Astrocyte (in vitro differentiated cells and primary cell): ENCODE data around the gene TXLNB. TPM values are rescaled to one million over a fixed set of nuclear protein-coding genes. Genes with fewer than 3 reads are reported as not detected.
"Not testable (repeated sequence)": the region's sequence is repeated elsewhere in the genome, so short reads cannot be mapped to it uniquely, and the experiment has no call there.

Source experiments
- DNase-seq: peaks from one replicate; pipeline ENCODE4 v3.0.0-alpha.2; 2010; ENCODE audit warnings: low read depth
- FAIRE-seq: peaks from 2 replicates; lab custom pipeline; 2011; peaks lifted over from hg19 to GRCh38; lab: Jason Lieb, UNC
- H2AFZ ChIP-seq: 2 replicates; pipeline ENCODE4 v1.6.0; 2012; ENCODE audit warnings: low read depth, low read length, inconsistent platforms
- H3K27ac ChIP-seq: 2 replicates; pipeline ENCODE4 v1.5.1; 2011; ENCODE audit warnings: low read depth, low read length, inconsistent platforms
- H3K27me3 ChIP-seq: 2 replicates; pipeline ENCODE4 v1.6.0; 2011; ENCODE audit warnings: low read length, inconsistent platforms; ENCODE audit not compliant: insufficient read depth
- H3K36me3 ChIP-seq: 2 replicates; pipeline ENCODE4 v1.5.1; 2011; ENCODE audit warnings: low read length, inconsistent platforms; ENCODE audit not compliant: insufficient read depth
- H3K4me1 ChIP-seq: 2 replicates; pipeline ENCODE4 v1.5.1; 2011; ENCODE audit warnings: low read length, inconsistent platforms; ENCODE audit not compliant: insufficient read depth
- H3K4me2 ChIP-seq: 2 replicates; pipeline ENCODE4 v1.6.0; 2012; ENCODE audit warnings: low read length, inconsistent platforms
- H3K4me3 ChIP-seq: 2 replicates; pipeline ENCODE4 v1.5.1; 2011; ENCODE audit warnings: low read depth, mild to moderate bottlenecking, low read length, inconsistent platforms; ENCODE audit not compliant: insufficient read depth
- H3K79me2 ChIP-seq: 2 replicates; pipeline ENCODE4 v1.6.0; 2012; ENCODE audit warnings: mild to moderate bottlenecking, low read length, inconsistent platforms; ENCODE audit not compliant: insufficient read depth
- H3K9ac ChIP-seq: 2 replicates; pipeline ENCODE4 v1.6.0; 2012; ENCODE audit warnings: mild to moderate bottlenecking, low read length, inconsistent platforms
- H3K9me3 ChIP-seq: 2 replicates; pipeline ENCODE4 v1.5.1; 2012; ENCODE audit warnings: low read depth, mild to moderate bottlenecking, low read length, inconsistent platforms; ENCODE audit not compliant: insufficient read depth
- H4K20me1 ChIP-seq: 2 replicates; pipeline ENCODE4 v1.6.0; 2012; ENCODE audit warnings: low read length, inconsistent platforms; ENCODE audit not compliant: insufficient read depth
- H3K27ac Mint-ChIP-seq: one replicate; pipeline ENCODE4 v1.8.0; 2021; ENCODE audit warnings: mild to moderate bottlenecking, mixed read lengths; ENCODE audit not compliant: unreplicated experiment
- H3K27me3 Mint-ChIP-seq: one replicate; pipeline ENCODE4 v1.8.0; 2021; ENCODE audit warnings: low read depth, mixed read lengths; ENCODE audit not compliant: unreplicated experiment
- H3K36me3 Mint-ChIP-seq: one replicate; pipeline ENCODE4 v1.8.0; 2021; ENCODE audit warnings: low read depth, mixed read lengths; ENCODE audit not compliant: unreplicated experiment
- H3K4me1 Mint-ChIP-seq: one replicate; pipeline ENCODE4 v1.8.0; 2021; ENCODE audit warnings: low read depth, mixed read lengths; ENCODE audit not compliant: unreplicated experiment
- H3K4me3 Mint-ChIP-seq: one replicate; pipeline ENCODE4 v1.8.0; 2021; ENCODE audit warnings: mild to moderate bottlenecking, moderate library complexity, mixed read lengths; ENCODE audit not compliant: unreplicated experiment
- H3K9me3 Mint-ChIP-seq: one replicate; pipeline ENCODE4 v1.8.0; 2021; ENCODE audit warnings: mild to moderate bottlenecking, mixed read lengths; ENCODE audit not compliant: unreplicated experiment
- EZH2 ChIP-seq: IDR thresholded peaks from 2 replicates; pipeline ENCODE4 v1.6.1; 2012; ENCODE audit warnings: mild to moderate bottlenecking, low read length, inconsistent platforms; ENCODE audit not compliant: insufficient read depth
- total RNA-seq: library from RNA; stranded (reverse); gene quantifications from 2 replicates; pipeline ENCODE4 v1.2.1, GENCODE V29; 2021
- TF ChIP-seq, protein P1 (sequence below): IDR thresholded peaks from 2 replicates; pipeline ENCODE4 v1.5.1; 2011; ENCODE audit warnings: low read depth, mild to moderate bottlenecking, inconsistent platforms, low read length, moderate library complexity; ENCODE audit not compliant: insufficient read depth

Gene TXLNB
- total RNA-seq, 1 donor from 2014 or later, result 0.57 TPM

DNA sequence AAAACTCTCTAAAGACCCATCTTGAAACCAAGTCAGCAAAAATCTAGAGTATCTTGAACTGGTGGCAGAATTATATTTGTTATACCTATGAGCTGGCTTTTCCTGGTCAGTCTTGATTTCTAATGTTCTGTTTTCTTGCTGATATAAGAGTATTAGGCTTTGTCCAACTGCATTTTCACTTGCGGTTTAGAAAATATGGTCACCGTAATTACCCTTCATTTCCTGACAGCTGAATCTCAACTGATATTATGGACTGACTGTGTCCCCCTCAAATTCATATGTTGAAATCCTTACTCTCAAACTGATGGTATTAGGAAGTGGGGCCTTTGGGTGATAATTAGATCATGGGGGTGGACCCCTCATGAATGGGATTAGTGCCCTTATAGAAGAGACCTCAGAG, 72.1 kb downstream of the TXLNB start:
- H3K36me3 ChIP-seq, result no peaks in the 10 kb centered on the region

GRCh38 chr6:139219271-139219729, 72.5 kb downstream of the TXLNB start:
- peak; percentile 88 for FAIRE-seq
- H3K9me3 Mint-ChIP-seq, result no peaks in the 10 kb centered on the region
- peak overlapping the region; percentile 37 for H3K9ac ChIP-seq

More for the DNA sequence above, 72.1 kb downstream of the TXLNB start:
- no peaks in the 10 kb centered on the region for H3K27me3 ChIP-seq
- H2AFZ ChIP-seq, result peak overlapping the region; percentile 83
- peak overlapping the region; percentile 37 for H3K9ac ChIP-seq
- H3K27ac Mint-ChIP-seq, result peak overlapping the region; percentile 59
- H3K4me3 Mint-ChIP-seq, result peak overlapping the region; percentile 42
- H3K4me2 ChIP-seq, result peak overlapping the region; percentile 61
- DNase-seq (no peak), FAIRE-seq (no peak)
- no peak overlapping the region for H3K27ac ChIP-seq
- no peaks in the 10 kb centered on the region for H3K79me2 ChIP-seq
- peaks cover 3% of the 10 kb centered on the region for H3K4me1 Mint-ChIP-seq
- no peak for TF ChIP-seq EZH2
- TF ChIP-seq, protein P1, sequence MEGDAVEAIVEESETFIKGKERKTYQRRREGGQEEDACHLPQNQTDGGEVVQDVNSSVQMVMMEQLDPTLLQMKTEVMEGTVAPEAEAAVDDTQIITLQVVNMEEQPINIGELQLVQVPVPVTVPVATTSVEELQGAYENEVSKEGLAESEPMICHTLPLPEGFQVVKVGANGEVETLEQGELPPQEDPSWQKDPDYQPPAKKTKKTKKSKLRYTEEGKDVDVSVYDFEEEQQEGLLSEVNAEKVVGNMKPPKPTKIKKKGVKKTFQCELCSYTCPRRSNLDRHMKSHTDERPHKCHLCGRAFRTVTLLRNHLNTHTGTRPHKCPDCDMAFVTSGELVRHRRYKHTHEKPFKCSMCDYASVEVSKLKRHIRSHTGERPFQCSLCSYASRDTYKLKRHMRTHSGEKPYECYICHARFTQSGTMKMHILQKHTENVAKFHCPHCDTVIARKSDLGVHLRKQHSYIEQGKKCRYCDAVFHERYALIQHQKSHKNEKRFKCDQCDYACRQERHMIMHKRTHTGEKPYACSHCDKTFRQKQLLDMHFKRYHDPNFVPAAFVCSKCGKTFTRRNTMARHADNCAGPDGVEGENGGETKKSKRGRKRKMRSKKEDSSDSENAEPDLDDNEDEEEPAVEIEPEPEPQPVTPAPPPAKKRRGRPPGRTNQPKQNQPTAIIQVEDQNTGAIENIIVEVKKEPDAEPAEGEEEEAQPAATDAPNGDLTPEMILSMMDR, result no peak
- no peak overlapping the region for H3K4me3 ChIP-seq
- H4K20me1 ChIP-seq, result no peaks in the 10 kb centered on the region
- no peaks in the 10 kb centered on the region for H3K27me3 Mint-ChIP-seq
- peaks cover 7% of the 10 kb centered on the region for H3K4me1 ChIP-seq
- H3K36me3 Mint-ChIP-seq, result no peaks in the 10 kb centered on the region
- no peaks in the 10 kb centered on the region for H3K9me3 Mint-ChIP-seq
- no peaks in the 10 kb centered on the region for H3K9me3 ChIP-seq

GRCh38 chr6:139212460-139212859, 79.3 kb downstream of the TXLNB start:
- not testable (repeated sequence) for H3K9ac ChIP-seq, H2AFZ ChIP-seq, DNase-seq, H3K9me3 ChIP-seq, H3K27ac ChIP-seq, H3K27me3 Mint-ChIP-seq, H3K36me3 Mint-ChIP-seq, H3K27me3 ChIP-seq, H3K27ac Mint-ChIP-seq, FAIRE-seq, H3K79me2 ChIP-seq, H3K4me1 Mint-ChIP-seq, H3K4me3 Mint-ChIP-seq, H3K36me3 ChIP-seq, H3K4me3 ChIP-seq, H3K4me2 ChIP-seq, H4K20me1 ChIP-seq, H3K4me1 ChIP-seq
- H3K9me3 Mint-ChIP-seq, result peaks cover 33% of the 10 kb centered on the region

More at GRCh38 chr6:139219271-139219729, 72.5 kb downstream of the TXLNB start:
- no peaks in the 10 kb centered on the region for H3K9me3 ChIP-seq
- peak overlapping the region; percentile 83 for H2AFZ ChIP-seq
- peak overlapping the region; percentile 61 for H3K4me2 ChIP-seq
- Mint-ChIP-seq H3K4me3 (peak overlapping the region; percentile 42), H3K27me3 (no peaks in the 10 kb centered on the region), H3K27ac (peak overlapping the region; percentile 59), H3K4me1 (peaks cover 3% of the 10 kb centered on the region), H3K36me3 (no peaks in the 10 kb centered on the region)
- DNase-seq, result peak; percentile 94
- no peak for TF ChIP-seq EZH2
- TF ChIP-seq, protein P1, result peak; percentile 74
- no peaks in the 10 kb centered on the region for H3K79me2 ChIP-seq
- peaks cover 7% of the 10 kb centered on the region for H3K4me1 ChIP-seq
- no peaks in the 10 kb centered on the region for H4K20me1 ChIP-seq
- no peaks in the 10 kb centered on the region for H3K36me3 ChIP-seq
- H3K27me3 ChIP-seq, result no peaks in the 10 kb centered on the region
- H3K4me3 ChIP-seq, result peak overlapping the region; percentile 11
- H3K27ac ChIP-seq, result no peak overlapping the region

- not testable (repeated sequence) for H3K4me2 ChIP-seq, H3K4me3 ChIP-seq, H3K36me3 Mint-ChIP-seq, DNase-seq, H3K79me2 ChIP-seq, H3K27ac ChIP-seq, H3K9me3 ChIP-seq, H2AFZ ChIP-seq, H3K36me3 ChIP-seq, H3K27me3 Mint-ChIP-seq, H4K20me1 ChIP-seq, H3K27ac Mint-ChIP-seq, H3K4me3 Mint-ChIP-seq, H3K4me1 Mint-ChIP-seq, FAIRE-seq, H3K9ac ChIP-seq, H3K4me1 ChIP-seq, H3K27me3 ChIP-seq
- peaks cover 38% of the 10 kb centered on the region for H3K9me3 Mint-ChIP-seq
These were observed 81.0 kb downstream of the TXLNB start for GRCh38 chr6:139210766-139211165.
